Stimulated activated CD8-positive, alpha-beta memory T cell treated with anti-CD3 and anti-CD28 coated beads, Interleukin-12 subunit alpha, Interleukin-12 subunit beta, amount 100 ng/mL, for 4 hours (primary cell): ENCODE measurements around the gene GNLY.
"Not testable (repeated sequence)": the region's sequence is repeated elsewhere in the genome, so short reads cannot be mapped to it uniquely, and the experiment has no call there.

Experiments used
- DNase-seq: peaks from one replicate; pipeline ENCODE4 v3.0.0-alpha.2; 2020; ENCODE audit warnings: low read depth

The GNLY gene

DNA sequence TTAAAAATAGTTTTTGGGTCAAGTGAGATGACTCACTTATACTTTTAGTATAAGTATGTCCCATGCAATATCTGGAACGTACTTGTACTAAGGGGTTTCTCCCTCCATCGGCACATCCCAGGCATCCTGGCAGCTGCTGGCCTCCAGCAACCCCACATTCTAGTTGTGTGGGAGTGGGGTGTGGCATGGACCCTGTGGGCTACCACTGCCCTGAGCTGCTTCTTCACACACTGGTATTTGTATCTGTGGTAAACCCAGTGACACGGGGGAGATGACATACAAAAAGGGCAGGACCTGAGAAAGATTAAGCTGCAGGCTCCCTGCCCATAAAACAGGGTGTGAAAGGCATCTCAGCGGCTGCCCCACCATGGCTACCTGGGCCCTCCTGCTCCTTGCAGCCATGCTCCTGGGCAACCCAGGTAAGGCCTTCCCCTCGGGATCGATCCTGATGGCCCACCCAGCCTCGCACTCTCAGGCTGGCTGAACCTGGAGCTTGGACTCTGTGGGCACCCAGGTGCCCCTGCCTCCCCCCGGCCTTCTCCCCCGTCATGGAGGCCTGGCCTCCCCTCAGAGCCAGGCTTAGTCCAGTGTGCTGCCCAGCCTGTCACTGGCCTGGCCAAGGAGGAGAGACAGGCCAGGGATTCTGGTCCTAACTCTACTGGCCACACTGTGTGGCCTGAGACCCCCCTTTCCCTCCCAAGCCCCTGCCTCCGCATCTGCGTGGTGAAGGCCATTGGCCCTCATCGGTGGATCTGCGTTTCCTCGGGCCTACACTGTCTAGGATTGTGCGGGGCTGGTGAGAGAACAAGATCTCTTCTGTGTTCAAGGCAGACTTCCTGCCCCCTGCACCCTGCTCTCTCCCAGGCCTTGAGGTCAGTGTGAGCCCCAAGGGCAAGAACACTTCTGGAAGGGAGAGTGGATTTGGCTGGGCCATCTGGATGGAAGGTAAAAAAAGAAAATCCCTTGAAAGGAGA lies at the start of gene GNLY:
TSS of gene GNLY (plus strand) at position 307 of the 974 bp plus-strand sequence. CDS start at position 368, 61 bp downstream.
- DNase-seq: peak; percentile 33

DNA sequence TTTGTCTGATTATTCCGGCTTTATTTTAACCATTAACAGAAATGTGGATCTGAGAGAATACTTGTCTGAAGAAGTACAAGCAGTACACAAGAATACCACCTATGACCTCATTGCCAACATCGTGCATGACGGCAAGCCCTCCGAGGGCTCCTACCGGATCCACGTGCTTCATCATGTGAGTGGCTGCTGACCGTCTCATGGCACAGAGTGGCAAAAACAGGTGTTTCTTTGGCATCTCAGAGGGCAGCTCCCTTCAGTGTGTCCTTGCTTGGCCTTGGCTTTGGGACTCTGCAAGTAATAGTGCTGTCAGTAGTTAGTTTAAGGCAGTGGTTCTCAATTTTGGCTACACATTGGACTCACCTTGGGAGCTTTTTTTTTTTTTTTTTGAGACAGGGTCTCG lies 49.2 kb upstream of the GNLY start:
- DNase-seq: no peak

DNA sequence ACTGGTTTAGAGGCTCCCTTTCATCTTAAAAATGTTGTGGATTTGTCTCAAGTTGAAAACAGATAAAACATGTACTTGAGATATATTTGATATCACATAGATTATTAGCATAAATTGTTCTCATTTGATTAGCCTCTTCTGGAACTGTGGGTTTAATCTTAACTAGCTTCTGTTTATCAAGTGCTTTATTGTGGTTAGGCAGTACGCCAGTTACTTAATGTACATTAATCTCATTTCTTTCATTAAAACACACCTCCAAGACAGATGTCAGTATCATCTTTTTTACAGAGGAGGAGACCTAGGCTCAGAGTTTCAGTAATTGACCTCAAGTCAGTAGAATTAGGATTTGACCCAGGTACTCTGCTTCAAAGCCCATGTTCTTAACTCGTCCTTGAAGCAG lies 48.0 kb upstream of the GNLY start:
- no peak for DNase-seq

DNA sequence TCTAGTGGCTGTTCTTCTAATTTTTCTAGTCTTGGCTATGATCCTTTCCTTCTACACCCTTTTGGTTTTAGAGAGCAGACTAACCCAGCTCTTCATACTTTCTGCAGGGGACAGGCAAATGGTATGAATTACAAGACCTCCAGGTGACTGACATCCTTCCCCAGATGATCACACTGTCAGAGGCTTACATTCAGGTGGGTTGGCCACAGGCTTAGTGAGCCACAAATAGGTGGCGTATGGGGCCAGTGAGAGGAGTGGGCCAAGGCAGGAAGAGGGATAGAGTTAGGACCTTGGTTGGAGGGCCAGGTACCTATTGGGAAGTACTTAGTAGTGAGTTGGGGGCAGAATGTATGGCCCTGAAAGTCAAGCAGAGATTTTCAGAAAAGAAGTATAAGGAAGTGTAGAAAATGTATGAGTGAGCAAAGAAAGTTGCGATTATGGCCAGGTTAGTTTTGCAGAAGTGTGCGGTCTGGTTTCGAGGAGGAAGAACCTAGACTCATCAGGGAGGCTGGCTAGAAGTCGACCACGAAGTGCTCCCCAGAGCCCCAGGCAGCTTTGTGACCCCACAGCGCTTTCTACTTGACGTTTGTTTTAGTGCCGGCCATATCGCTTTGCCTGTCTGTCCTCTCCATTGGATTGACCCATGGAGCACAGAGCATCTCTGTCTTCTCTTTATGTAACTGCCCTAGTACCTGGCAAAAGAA lies 46.2 kb upstream of the GNLY start:
- no peak for DNase-seq

DNA sequence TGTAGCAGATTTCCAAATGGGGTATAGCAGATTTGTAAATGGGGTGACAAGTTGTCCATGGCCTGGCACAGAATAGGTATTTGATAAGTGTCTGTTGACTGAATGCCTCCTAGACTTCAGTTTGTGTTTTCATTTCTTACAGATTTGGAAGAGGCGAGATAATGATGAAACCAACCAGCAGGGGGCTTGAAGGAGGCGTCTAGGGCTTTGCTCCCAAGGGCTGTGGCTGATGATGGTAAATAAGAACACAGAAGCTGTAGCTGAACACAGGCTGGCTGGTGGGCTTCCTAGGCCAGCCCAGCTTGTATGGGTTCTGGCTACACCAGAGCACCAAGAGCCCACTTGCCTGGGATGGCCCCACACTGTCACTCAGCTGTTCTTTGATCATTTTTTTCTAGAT lies 45.5 kb upstream of the GNLY start:
- DNase-seq: no peak

DNA sequence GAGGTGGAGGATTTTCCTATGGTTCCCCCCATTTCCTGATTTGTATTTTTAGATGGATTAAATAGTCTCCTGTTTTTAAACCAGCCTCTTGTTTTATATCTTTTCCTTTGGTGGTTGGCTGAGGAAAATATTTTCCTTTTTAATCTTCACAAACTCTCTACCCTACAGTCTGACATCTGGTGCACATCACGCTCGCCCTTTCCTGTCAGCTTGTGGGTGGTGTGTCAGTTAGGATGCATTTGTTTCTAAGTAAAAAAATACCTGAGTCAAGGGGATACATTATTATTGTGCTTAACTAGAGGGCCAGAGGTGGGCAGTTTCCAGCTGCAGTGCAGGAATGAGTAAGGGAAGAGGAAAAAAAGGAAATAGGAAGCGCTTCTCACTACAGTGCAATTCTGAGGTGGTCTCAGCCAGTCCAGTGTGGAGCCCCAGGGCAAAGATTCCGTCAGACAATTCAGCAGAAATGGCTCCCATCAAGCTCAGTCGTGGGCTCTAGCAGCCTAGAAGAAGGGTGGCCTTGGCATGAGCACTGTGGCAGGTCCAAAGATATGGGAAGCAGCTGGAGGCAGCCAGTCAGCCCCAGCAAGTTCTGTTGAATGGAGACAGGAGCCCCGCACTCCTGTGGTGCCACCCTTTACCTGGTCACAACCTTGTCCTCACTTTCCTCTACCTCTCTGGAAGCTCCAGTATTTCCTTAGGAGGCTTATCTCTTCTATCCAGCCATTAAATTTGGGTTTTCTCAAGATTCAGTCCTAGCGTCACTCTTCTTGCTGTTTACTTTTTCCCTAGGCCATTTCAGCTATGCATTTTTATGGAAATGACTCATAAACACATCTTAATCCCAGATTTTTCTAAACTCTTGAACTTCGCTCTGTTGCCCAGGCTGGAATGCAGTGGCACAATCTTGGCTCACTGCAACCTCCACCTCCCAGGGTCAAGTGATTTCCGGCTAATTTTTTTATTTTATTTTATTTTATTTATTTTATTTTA lies 44.7 kb upstream of the GNLY start:
- no peak for DNase-seq

DNA sequence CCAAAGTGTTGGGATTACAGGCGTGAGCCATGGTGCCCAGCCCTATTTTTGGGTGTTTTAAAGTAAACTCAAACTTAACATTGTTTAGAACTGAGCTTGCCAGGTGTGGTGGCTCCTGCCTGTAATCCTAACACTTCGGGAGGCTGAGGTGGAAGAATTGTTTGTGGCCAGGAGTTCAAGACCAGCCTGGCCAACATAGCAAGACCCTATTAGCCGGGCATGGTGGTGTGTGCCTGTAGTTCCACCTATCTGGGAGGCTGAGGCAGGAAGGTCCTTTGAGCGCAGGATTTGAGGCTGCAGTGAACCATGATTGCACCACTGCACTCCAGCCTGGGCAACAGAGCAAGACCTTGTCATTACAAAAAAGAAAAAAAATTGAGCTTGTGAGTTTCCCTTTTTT lies 43.7 kb upstream of the GNLY start:
- no peak for DNase-seq

DNA sequence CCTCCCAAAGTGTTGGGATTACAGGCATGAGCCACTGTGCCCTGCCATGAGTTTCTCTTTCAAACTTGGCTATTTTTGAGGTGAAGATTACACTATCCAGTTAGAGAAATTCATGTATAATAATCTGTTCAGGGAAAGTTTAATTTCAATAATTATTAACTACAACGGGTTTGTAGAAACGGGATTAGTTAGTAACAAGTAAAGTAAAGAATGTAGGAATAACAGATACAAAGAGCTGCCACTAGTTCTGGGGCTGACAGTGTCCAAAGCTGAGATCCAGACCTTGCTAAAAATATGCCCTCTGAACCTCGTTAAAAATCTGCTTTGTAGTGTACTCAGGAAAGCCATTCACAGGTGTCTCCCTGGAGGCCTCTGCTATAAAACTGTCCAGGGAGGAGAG lies 43.1 kb upstream of the GNLY start:
- no peak for DNase-seq

DNA sequence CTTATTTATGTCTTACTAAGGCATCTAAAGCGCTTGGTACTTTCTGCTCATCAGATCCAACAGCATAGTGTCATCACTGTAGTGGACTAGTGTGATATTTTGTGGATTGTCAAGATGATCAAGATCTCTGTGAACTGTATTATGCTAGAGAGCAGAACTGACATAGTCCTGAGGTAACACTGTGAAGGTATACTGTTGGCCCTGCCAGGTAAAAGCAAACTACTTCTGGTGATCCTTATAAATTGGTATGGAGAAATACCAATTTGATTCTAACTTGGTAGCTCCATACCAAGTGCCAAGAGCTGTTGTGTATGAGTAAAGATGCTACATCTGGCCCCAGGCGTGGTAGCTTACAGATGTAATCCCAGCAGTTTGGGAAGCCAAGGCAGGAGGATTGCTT lies 42.1 kb upstream of the GNLY start:
- no peak for DNase-seq

DNA sequence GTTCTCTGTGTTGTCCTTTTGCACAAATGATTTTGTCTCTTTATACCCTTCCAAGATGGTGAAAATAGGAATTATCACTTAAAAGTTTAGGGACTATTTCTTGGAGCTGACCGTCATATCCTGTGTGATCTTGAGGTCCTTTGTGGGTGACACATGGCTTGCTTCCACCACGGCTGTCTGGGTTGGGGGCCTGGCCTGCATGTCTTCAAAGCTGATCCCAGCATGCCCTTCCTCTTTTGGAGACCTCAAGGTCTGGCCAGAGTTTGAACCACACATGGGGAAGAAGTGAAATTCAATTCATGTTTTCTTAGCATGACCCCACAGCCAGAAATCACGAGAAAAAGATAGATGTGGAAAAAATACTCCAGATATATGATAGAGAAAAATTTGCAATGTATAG lies 40.2 kb upstream of the GNLY start:
- DNase-seq: no peak

DNA sequence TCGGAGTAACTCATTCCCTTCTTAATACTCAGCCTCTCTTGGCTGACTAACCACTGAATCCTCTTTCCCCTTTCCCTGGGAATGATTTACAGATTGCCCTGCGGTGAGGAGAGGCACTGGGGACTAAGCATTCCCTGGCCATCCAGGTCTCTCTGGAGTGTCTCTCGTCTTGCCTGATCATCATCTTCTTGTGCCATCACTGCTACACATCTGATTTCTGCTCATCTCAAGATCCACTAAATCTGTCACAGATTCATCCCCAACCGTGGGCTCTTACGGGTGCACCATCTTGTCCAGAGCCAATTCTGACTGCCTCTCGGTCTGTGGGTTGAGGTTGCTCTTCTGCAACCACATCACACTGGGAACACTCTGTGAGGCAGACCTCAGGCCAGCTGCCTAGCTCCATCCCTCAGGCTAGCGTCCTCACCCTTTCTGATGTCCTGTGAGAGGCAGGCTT lies 38.2 kb upstream of the GNLY start:
- no peak for DNase-seq

DNA sequence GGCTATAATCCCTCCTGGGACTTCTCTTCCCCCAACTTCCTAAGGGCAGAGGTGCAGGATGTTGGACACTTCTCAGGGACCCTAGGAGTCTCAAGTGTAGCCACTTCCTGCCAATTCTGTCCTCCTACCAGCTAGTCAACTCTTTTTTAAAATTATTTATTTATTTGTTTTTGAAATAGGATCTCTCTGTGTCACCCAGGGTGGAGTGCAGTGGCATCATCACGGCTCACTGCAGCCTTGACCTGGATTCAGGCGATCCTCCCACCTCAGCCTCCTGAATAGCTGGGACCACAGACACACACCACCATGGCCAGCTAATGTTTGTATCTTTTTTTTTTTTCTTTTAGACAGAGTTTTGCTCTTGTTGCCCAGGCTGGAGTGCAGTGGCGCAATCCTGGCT lies 37.7 kb upstream of the GNLY start:
- DNase-seq: no peak

DNA sequence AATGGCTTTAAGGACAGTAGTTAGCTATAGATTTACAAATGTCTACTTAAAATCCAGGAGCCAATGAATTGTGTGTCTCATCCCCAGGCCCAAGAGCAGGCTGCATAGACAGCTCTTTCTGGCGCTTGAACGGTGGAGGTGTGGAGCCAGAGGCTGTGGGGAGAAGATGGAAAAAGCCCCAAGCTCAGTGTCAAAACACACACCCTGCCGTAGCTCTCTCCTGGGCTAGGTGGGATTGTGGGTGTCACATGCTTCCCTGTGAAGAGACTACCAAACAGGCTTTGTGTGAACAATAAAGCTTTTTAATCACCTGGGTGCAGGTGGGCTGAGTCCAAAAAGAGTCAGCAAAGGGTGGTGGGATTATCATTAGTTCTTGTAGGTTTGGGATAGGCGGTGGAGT lies 36.8 kb upstream of the GNLY start:
- not testable (repeated sequence) for DNase-seq

DNA sequence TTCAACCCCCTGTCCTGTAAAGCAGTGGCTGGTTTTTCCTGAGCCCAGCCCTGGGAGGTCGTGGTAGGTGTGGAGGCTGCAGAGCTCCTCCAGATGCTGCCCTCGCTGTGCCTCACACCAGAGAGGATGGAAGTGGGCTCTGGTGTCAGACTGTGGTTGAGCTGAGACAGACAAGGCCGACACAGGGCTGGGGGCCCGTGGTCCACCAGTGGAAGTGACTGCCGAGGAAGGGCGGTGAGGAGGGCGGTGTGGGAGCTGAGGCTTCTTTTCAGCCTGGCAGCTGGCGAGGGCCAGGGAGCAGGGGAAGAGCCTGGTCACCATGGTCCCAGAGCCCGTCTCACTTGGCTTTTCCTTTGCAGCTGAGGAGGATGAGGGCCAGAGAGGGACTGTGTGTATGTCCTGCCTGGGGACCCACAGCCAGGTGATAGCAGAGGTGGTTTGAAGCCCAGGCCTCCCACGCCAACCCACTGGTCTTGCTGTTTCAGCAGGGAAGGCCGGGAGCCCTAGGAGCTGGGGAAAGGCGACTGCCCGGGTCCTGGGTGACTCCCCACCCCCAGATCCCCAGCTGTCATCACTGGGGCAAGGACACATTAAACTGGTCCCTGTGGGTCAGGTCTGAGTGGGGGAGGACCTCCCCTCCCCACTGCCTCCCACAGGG lies 34.7 kb upstream of the GNLY start:
- no peak for DNase-seq

DNA sequence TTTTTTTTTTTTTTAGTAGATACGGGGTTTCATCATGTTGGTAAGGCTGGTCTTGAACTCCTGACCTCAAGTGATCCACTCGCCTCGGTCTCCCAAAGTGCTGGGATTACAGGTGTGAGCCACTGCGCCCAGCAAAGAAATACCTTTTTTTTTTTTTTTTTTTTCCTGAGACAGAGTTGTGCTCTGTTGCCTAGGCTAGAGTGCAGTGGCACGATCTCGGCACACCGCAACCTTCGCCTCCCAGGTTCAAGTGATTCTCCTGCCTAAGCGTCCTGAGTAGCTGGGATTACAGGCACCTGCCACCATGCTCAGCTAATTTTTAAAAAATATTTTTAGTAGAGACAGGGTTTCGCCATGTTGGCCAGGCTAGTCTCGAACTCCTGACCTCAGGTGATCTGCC lies 33.9 kb upstream of the GNLY start:
- DNase-seq: not testable (repeated sequence)

DNA sequence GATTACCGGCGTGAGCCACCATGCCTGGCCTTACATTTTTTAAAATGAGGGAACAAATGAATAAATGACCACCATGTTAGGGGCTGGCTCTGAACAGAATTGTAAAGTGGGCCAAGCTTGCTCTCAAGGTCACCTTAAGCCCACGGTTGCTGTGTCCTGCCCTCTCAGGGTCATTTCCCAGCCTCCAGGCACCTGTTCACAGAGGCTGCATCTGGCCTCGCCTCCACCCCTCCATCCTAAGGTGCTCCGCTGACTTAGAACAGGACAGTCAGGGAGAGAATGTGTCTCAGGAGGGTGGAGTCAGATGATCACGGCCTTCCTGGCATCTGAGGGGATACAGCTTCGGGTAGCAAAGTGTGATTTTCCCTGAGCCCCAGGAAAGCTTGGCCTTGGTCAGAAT lies 33.4 kb upstream of the GNLY start:
- DNase-seq: no peak

DNA sequence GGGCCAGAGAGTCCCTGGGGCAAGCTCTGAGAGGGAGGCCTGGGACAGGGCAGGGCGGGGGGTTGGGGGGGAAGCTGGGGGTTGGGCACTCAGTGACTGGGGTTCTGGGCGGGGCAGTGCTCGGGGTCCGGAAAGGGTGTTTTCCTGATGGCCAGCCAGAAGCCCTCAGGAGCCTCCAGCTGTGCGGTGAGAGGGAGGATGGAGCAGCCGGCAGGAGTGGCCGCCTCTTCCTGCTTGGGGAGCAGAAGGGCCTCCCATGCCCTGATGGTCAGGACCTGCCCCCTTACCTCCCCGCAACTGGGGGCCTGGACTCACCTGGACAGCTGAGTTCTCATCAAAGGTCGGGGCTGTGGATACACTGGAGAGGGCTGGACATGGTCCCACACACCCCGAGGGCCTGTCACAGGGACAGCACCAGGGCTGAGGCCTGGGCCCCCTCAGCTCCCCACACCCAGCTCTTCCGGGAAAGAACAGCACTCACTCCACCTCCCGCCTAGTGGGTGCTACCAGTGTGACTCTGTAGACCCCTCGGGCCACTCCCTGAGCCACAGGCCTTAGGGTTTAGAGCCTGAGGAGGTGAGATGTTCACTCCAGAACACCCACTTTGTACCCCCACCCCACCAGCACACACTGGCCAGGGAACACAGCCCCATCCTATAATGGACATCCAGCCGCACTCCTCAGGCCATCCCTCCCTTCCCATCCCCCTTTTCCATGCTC lies 32.9 kb upstream of the GNLY start:
- DNase-seq: no peak

DNA sequence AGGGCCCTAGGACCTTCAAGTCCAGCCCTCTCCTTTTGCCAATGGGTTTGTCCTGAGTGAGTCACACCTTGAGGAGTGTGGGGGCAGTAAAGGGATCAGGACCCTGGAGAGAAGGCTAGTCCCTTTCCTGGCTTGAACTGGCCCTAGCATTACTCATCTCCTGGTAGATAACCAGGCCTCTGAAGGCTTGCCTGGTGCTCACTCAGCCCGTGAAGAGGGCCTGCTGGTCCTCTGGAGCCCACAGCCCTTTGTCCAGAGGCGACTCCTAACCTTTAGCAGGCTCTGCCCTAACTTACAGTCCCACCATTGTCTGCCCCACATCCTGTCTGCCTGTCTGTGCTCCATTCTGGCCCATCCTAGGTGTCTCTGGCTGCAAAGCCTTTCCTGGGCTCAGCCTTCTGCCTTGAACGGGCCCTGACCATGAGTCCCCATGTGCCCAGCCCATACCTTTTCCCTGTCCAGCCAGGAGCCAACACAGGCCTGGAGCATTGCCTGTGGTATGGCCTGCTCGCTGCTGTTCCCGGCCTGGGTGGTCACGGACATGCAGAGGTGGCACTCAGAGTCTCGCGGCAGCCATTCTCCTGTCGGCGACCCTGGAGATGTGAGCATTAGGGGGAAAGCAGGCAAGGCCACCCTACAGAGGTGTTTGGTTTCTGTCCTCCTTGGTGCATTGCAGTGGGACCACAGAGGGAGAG lies 31.1 kb upstream of the GNLY start:
- DNase-seq: no peak

DNA sequence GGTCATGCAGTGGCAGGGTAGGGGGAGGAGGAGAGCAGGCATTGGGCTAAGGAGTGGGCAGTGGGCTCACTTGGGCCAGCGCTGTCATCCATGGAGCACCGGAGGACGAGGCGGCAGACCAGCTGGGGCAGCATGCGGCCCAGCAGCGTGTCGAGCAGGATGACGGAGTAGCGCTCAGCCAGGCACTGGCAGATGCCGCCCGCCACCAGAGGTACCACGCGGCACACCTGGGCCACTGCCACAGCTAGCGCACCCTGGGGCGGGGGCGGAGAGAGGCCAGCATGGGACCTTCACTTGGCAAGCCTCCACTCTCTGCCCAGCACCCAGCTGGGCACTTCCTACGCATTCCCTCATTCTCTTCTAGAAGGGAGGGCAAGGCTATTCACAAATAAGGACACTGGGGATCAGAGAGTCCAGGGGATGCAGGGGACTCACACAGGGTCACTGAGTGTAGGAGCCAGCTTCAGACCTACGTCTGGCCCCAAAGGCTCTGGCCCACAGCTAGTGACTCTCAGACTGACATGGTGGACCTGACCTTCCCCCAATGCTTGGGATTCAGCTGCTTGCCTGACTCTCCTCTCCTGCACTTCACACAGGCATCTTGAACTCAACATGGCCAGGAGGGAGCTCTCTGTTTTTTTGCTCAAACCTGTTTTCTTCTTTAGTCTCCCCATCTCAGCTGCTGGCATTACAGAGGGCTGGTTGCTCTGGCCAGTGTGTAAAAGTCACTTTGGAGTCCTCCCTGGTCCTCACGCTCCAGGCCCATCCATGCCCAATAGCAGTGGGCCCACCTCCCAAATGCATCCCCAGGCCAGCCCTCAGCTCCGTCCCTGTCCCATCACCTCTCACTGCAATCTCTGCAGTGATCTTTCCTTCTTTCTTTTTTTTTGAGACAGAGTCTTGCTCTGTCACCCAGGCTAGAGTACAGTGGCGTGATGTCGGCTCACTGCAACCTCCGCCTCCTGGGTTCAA lies 30.3 kb upstream of the GNLY start:
- no peak for DNase-seq
